ENCODE results near the gene CD101.

- TF ChIP-seq, protein P1, sequence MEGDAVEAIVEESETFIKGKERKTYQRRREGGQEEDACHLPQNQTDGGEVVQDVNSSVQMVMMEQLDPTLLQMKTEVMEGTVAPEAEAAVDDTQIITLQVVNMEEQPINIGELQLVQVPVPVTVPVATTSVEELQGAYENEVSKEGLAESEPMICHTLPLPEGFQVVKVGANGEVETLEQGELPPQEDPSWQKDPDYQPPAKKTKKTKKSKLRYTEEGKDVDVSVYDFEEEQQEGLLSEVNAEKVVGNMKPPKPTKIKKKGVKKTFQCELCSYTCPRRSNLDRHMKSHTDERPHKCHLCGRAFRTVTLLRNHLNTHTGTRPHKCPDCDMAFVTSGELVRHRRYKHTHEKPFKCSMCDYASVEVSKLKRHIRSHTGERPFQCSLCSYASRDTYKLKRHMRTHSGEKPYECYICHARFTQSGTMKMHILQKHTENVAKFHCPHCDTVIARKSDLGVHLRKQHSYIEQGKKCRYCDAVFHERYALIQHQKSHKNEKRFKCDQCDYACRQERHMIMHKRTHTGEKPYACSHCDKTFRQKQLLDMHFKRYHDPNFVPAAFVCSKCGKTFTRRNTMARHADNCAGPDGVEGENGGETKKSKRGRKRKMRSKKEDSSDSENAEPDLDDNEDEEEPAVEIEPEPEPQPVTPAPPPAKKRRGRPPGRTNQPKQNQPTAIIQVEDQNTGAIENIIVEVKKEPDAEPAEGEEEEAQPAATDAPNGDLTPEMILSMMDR (IDR thresholded peaks at IDR 0.05; ENCODE audit: borderline replicate concordance, extremely low read depth, low read length, poor library complexity, severe bottlenecking) = no peak
- TF ChIP-seq EZH2 (IDR thresholded peaks at IDR 0.05; ENCODE audit: borderline replicate concordance, low read depth, low read length, severe bottlenecking) = no peak
Observed at GRCh38 chr1:116968724-116969123, 32.8 kb upstream of the CD101 start.

Data from DND-41 (cell line).